Smooth muscle cell (in vitro differentiated cells): ENCODE results near the gene PHACTR1. TPM values are rescaled to one million over a fixed set of nuclear protein-coding genes. Genes with fewer than 3 reads are reported as not detected.

Experiments
- DNase-seq: peaks from one replicate; lab custom pipeline; 2025; ENCODE audit not compliant: unreplicated experiment; lab: John Stamatoyannopoulos, UW
- H2AFZ ChIP-seq: fragments of 200-600 bp; sonication (generic); 2 replicates; pipeline ENCODE4 v1.6.0; 2016; ENCODE audit warnings: antibody characterized with exemption, low read depth, mild to moderate bottlenecking
- H3F3A ChIP-seq: fragments of 200-600 bp; sonication (generic); 2 replicates; pipeline ENCODE4 v1.6.0; 2017; ENCODE audit warnings: antibody characterized with exemption, low read depth
- H3K27ac ChIP-seq: fragments of 200-600 bp; sonication (generic); 2 replicates; pipeline ENCODE4 v1.5.1; 2016; ENCODE audit warnings: low read depth, mild to moderate bottlenecking
- H3K27me3 ChIP-seq: fragments of 200-600 bp; sonication (generic); 2 replicates; pipeline ENCODE4 v1.6.1; 2016; ENCODE audit warnings: low read depth, mild to moderate bottlenecking
- H3K36me3 ChIP-seq: fragments of 200-600 bp; sonication (generic); 2 replicates; pipeline ENCODE4 v1.5.1; 2016; ENCODE audit warnings: low read depth
- H3K4me1 ChIP-seq: fragments of 200-600 bp; sonication (generic); 2 replicates; pipeline ENCODE4 v1.5.1; 2016; ENCODE audit warnings: low read depth
- H3K4me2 ChIP-seq: fragments of 200-600 bp; sonication (generic); 2 replicates; pipeline ENCODE4 v1.6.0; 2016; ENCODE audit warnings: mild to moderate bottlenecking
- H3K4me3 ChIP-seq: fragments of 200-600 bp; sonication (generic); 2 replicates; pipeline ENCODE4 v1.5.1; 2016; ENCODE audit warnings: mild to moderate bottlenecking
- H3K79me2 ChIP-seq: fragments of 200-600 bp; sonication (generic); 2 replicates; pipeline ENCODE4 v1.6.0; 2016; ENCODE audit warnings: low read depth, mild to moderate bottlenecking
- H3K9ac ChIP-seq: fragments of 200-600 bp; sonication (generic); 2 replicates; pipeline ENCODE4 v1.6.0; 2016; ENCODE audit warnings: low read depth
- H3K9me3 ChIP-seq: fragments of 200-600 bp; sonication (generic); replicated peaks from 2 replicates; pipeline ENCODE4 v1.5.1; 2016; ENCODE audit warnings: low read depth
- H4K20me1 ChIP-seq: fragments of 200-600 bp; sonication (generic); 2 replicates; pipeline ENCODE4 v1.6.0; 2016; ENCODE audit warnings: low read depth
- whole genome bisulfite sequencing: methylation state at CpG from one replicate; pipeline ENCODE4 v1.1.7; 2016; ENCODE audit warnings: low lambda C conversion rate; 5-methylcytosine and 5-hydroxymethylcytosine counted together
- polyA plus RNA-seq: library from polyadenylated mRNA; unstranded; fragments of >200 nt; fragmentation: Nextera tagmentation; extraction: Ambion mirVana; gene quantifications from 2 replicates; pipeline ENCODE4 v1.2.1, GENCODE V29; 2016
- total RNA-seq: library from RNA; depleted of rRNA; stranded (reverse); fragments of >200 nt; gene quantifications from 2 replicates; pipeline ENCODE4 v1.2.3, GENCODE V29; 2014
- TF ChIP-seq, protein P1 (sequence below): fragments of 200-600 bp; sonication (generic); IDR thresholded peaks from 2 replicates; pipeline ENCODE4 v1.5.1; 2017; ENCODE audit warnings: borderline replicate concordance, mild to moderate bottlenecking, antibody characterized with exemption; ENCODE audit not compliant: insufficient read depth, poor library complexity, severe bottlenecking

Gene PHACTR1
- total and polyA plus RNA-seq, 2 experiments from 2014 or later, result 0.09 to 0.67 TPM

GRCh38 chr6:13331516-13332348 lies 615.2 kb downstream of the PHACTR1 start:
- DNase-seq, result no peak
- H3K27me3 ChIP-seq, result no peaks in the 10 kb centered on the region
- no peak overlapping the region for H3K27ac ChIP-seq
- no peaks in the 10 kb centered on the region for H3K9me3 ChIP-seq
- no peak overlapping the region for H2AFZ ChIP-seq
- H3K36me3 ChIP-seq, result no peaks in the 10 kb centered on the region
- peaks cover 10% of the 10 kb centered on the region for H3K4me1 ChIP-seq
- H3K79me2 ChIP-seq, result peaks cover 9% of the 10 kb centered on the region
- no peak overlapping the region for H3K4me3 ChIP-seq
- 63% methylated on average over 13 of the region's 13 CpGs for WGBS
- H3K9ac ChIP-seq, result no peak overlapping the region
- peaks cover 4% of the 10 kb centered on the region for H3F3A ChIP-seq
- TF ChIP-seq, protein P1, sequence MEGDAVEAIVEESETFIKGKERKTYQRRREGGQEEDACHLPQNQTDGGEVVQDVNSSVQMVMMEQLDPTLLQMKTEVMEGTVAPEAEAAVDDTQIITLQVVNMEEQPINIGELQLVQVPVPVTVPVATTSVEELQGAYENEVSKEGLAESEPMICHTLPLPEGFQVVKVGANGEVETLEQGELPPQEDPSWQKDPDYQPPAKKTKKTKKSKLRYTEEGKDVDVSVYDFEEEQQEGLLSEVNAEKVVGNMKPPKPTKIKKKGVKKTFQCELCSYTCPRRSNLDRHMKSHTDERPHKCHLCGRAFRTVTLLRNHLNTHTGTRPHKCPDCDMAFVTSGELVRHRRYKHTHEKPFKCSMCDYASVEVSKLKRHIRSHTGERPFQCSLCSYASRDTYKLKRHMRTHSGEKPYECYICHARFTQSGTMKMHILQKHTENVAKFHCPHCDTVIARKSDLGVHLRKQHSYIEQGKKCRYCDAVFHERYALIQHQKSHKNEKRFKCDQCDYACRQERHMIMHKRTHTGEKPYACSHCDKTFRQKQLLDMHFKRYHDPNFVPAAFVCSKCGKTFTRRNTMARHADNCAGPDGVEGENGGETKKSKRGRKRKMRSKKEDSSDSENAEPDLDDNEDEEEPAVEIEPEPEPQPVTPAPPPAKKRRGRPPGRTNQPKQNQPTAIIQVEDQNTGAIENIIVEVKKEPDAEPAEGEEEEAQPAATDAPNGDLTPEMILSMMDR, result peak; percentile 65
- no peaks in the 10 kb centered on the region for H4K20me1 ChIP-seq
- no peak overlapping the region for H3K4me2 ChIP-seq

DNA sequence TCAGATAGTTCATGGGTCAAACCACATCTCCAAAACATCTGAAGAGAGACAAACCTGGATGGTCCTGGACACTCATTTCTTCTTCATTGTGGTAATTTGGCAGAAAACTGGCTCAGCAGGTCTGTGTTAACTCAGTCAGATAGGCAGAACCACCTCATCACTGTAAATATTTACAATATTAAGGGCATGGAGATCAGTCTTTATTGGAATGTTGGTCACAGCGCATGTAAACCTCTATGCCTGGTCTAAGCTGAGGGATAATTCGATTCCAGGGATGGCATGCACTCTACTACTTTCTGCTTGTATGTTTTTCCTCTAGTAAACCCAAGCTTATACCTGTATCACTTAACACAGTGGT lies 615.8 kb downstream of the PHACTR1 start:
- Histone ChIP-seq H3K79me2 (peaks cover 4% of the 10 kb centered on the region), H3K9me3 (no peaks in the 10 kb centered on the region), H3K36me3 (no peaks in the 10 kb centered on the region), H3K27ac (no peak overlapping the region), H3F3A (peaks cover 4% of the 10 kb centered on the region), H3K4me2 (no peak overlapping the region), H3K9ac (no peak overlapping the region), H3K4me3 (no peak overlapping the region), H4K20me1 (no peaks in the 10 kb centered on the region), H3K4me1 (peaks cover 4% of the 10 kb centered on the region), H2AFZ (no peak overlapping the region), H3K27me3 (no peaks in the 10 kb centered on the region)
- WGBS, result 97% methylated on average over 2 of the region's 2 CpGs
- no peak for DNase-seq
- TF ChIP-seq, protein P1, result no peak

- Histone ChIP-seq H3K4me2 (no peak overlapping the region), H3K79me2 (no peaks in the 10 kb centered on the region), H3K9me3 (no peaks in the 10 kb centered on the region), H4K20me1 (no peaks in the 10 kb centered on the region), H2AFZ (peak overlapping the region; percentile 9), H3F3A (no peaks in the 10 kb centered on the region), H3K4me3 (no peak overlapping the region), H3K36me3 (no peaks in the 10 kb centered on the region), H3K27me3 (no peaks in the 10 kb centered on the region), H3K4me1 (no peaks in the 10 kb centered on the region), H3K27ac (no peak overlapping the region), H3K9ac (no peak overlapping the region)
- 8% methylated on average over 3 of the region's 3 CpGs for WGBS
- DNase-seq, result no peak
- TF ChIP-seq, protein P1, result no peak
Measured at GRCh38 chr6:13334953-13335352, 618.4 kb downstream of the PHACTR1 start.

DNA sequence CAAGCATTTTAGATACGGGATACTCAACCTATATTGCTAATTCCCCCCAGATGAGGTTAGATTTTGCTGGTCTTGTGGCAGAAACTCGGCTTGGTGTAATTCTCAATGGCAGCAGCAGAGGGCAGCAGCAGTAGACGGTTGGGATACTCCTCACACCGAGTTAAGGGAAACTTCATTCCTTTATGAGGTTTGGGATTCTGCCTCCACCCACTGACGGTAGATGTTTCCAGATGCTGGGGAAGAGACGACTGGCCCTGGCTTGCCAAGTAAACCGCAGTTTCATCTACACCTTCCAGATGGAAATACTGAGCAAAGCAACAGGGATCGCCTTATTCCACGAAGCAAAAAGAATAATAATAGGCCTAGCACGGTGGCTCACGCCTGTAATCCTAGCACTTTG lies 620.0 kb downstream of the PHACTR1 start:
- no peaks in the 10 kb centered on the region for H3K36me3 ChIP-seq
- no peaks in the 10 kb centered on the region for H3K4me1 ChIP-seq
- H3K4me3 ChIP-seq, result no peak overlapping the region
- H3K9ac ChIP-seq, result no peak overlapping the region
- 14% methylated on average over 11 of the region's 11 CpGs for WGBS
- no peaks in the 10 kb centered on the region for H3K79me2 ChIP-seq
- no peaks in the 10 kb centered on the region for H4K20me1 ChIP-seq
- TF ChIP-seq, protein P1, result peak; percentile 90
- H3K27me3 ChIP-seq, result no peaks in the 10 kb centered on the region
- no peak overlapping the region for H2AFZ ChIP-seq
- H3K4me2 ChIP-seq, result no peak overlapping the region
- no peaks in the 10 kb centered on the region for H3F3A ChIP-seq
- H3K9me3 ChIP-seq, result no peaks in the 10 kb centered on the region
- peak; percentile 51 for DNase-seq
- H3K27ac ChIP-seq, result peak overlapping the region; percentile 6
